Measurements from ENCODE around the gene TRIM54. TPM values are rescaled to one million over a fixed set of nuclear protein-coding genes. Genes with fewer than 3 reads are reported as not detected.

The TRIM54 gene
- total and polyA plus RNA-seq, 9 of the 15 experiments (the other 6 are each of a cell fraction or from before 2014, with no cell fraction given), result not detected

- TF ChIP-seq HDAC8 (tag; IDR thresholded peaks at IDR 0.05) (no peak), RBM22 (IDR thresholded peaks at IDR 0.05; ENCODE audit: low read depth, low read length, poor library complexity, severe bottlenecking) (no peak), TCF3 (CRISPR knock-in tag; IDR thresholded peaks at IDR 0.05) (0 out of 2 replicates have a peak, but pooled peaks have one; percentile 7), MIER1 (IDR thresholded peaks at IDR 0.05; ENCODE audit: low read depth) (no peak), SAP30 (IDR thresholded peaks at IDR 0.05; ENCODE audit: borderline replicate concordance, insufficient read depth, low read depth, low read length, poor library complexity, severe bottlenecking) (no peak), CAMTA2 (CRISPR knock-in tag; conservative IDR thresholded peaks at IDR 0.05) (no peak), BHLHE40 (IDR thresholded peaks at IDR 0.05; ENCODE audit: low read length) (peak; percentile 21), ZNF347 (CRISPR knock-in tag; IDR thresholded peaks at IDR 0.05; ENCODE audit: low read depth) (no peak), TAF7 (tag; IDR thresholded peaks at IDR 0.05) (no peak), POLR2G (IDR thresholded peaks at IDR 0.05; ENCODE audit: low read depth, low read length) (no peak), GABPA (tag; conservative IDR thresholded peaks at IDR 0.05; ENCODE audit: low read depth) (0 out of 2 replicates have a peak, but pooled peaks have one; percentile 19), HMG20A (CRISPR knock-in tag; conservative IDR thresholded peaks at IDR 0.05) (no peak), TSC22D4 (tag; IDR thresholded peaks at IDR 0.05) (no peak), U2AF1 (optimal IDR thresholded peaks at IDR 0.05; ENCODE audit: low read depth, low read length) (no peak), UBTF (IDR thresholded peaks at IDR 0.05; ENCODE audit: borderline replicate concordance in 1 of 2, low read depth in 2 of 2, low read length in 2 of 2) (peak in 1 of 2 experiments; percentile 22; a peak in 1 of 4 replicates), NFATC3 (IDR thresholded peaks at IDR 0.05) (no peak), PKNOX1 (IDR thresholded peaks at IDR 0.05) (peak; percentile 89), ZNF699 (CRISPR knock-in tag; IDR thresholded peaks at IDR 0.05; ENCODE audit: insufficient replicate concordance) (no peak), FOXA1 (IDR thresholded peaks at IDR 0.05; ENCODE audit: borderline replicate concordance) (no peak), SMARCA4 (IDR thresholded peaks at IDR 0.05) (peak; percentile 92), MEIS2 (IDR thresholded peaks at IDR 0.05; ENCODE audit: partially characterized antibody) (peak; percentile 80)
- TF ChIP-seq, protein P1, sequence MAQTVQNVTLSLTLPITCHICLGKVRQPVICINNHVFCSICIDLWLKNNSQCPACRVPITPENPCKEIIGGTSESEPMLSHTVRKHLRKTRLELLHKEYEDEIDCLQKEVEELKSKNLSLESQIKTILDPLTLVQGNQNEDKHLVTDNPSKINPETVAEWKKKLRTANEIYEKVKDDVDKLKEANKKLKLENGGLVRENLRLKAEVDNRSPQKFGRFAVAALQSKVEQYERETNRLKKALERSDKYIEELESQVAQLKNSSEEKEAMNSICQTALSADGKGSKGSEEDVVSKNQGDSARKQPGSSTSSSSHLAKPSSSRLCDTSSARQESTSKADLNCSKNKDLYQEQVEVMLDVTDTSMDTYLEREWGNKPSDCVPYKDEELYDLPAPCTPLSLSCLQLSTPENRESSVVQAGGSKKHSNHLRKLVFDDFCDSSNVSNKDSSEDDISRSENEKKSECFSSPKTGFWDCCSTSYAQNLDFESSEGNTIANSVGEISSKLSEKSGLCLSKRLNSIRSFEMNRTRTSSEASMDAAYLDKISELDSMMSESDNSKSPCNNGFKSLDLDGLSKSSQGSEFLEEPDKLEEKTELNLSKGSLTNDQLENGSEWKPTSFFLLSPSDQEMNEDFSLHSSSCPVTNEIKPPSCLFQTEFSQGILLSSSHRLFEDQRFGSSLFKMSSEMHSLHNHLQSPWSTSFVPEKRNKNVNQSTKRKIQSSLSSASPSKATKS (CRISPR knock-in tag; IDR thresholded peaks at IDR 0.05), result no peak
- TF ChIP-seq, protein P2, sequence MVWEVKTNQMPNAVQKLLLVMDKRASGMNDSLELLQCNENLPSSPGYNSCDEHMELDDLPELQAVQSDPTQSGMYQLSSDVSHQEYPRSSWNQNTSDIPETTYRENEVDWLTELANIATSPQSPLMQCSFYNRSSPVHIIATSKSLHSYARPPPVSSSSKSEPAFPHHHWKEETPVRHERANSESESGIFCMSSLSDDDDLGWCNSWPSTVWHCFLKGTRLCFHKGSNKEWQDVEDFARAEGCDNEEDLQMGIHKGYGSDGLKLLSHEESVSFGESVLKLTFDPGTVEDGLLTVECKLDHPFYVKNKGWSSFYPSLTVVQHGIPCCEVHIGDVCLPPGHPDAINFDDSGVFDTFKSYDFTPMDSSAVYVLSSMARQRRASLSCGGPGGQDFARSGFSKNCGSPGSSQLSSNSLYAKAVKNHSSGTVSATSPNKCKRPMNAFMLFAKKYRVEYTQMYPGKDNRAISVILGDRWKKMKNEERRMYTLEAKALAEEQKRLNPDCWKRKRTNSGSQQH (CRISPR knock-in tag; IDR thresholded peaks at IDR 0.05), result no peak
Measured at GRCh38 chr2:27320958-27321543, 38.8 kb downstream of the TRIM54 start (continued).
